Type B pancreatic cell (in vitro differentiated cells): ENCODE results near the gene HTRA1. TPM values are rescaled to one million over a fixed set of nuclear protein-coding genes. Genes with fewer than 3 reads are reported as not detected.

Experiments used
- DNase-seq: peaks from one replicate; pipeline ENCODE4 v3.0.0; 2021; ENCODE audit warnings: mixed read lengths; ENCODE audit not compliant: unreplicated experiment; ENCODE audit errors: extremely low spot score
- H3K27ac Mint-ChIP-seq: 2 replicates; pipeline ENCODE4 v1.8.0; 2021; ENCODE audit warnings: mild to moderate bottlenecking, mixed read lengths
- H3K27me3 Mint-ChIP-seq: 2 replicates; pipeline ENCODE4 v1.8.0; 2021; ENCODE audit warnings: mixed read lengths
- H3K36me3 Mint-ChIP-seq: 2 replicates; pipeline ENCODE4 v1.8.0; 2021; ENCODE audit warnings: mixed read lengths
- H3K4me1 Mint-ChIP-seq: one replicate; pipeline ENCODE4 v1.8.0; 2021; ENCODE audit warnings: mixed read lengths; ENCODE audit not compliant: unreplicated experiment
- H3K4me3 Mint-ChIP-seq: 2 replicates; pipeline ENCODE4 v1.8.0; 2021; ENCODE audit warnings: mild to moderate bottlenecking, mixed read lengths
- H3K9me3 Mint-ChIP-seq: 2 replicates; pipeline ENCODE4 v1.8.0; 2021; ENCODE audit warnings: mixed read lengths
- CTCF ChIP-seq: fragments of 200-600 bp; sonication (generic); conservative IDR thresholded peaks from 2 replicates; pipeline ENCODE4 v1.5.0; 2021; ENCODE audit warnings: antibody characterized with exemption, mild to moderate bottlenecking
- total RNA-seq: library from RNA; stranded (reverse); gene quantifications from 2 replicates; pipeline ENCODE4 v1.2.1, GENCODE V29; 2021; ENCODE audit warnings: low replicate concordance

The HTRA1 gene
- total RNA-seq, 1 donor from 2014 or later = 32.6 TPM

GRCh38 chr10:122464250-122464510 is 2.8 kb downstream of the HTRA1 start:
- H3K27ac Mint-ChIP-seq = no peak overlapping the region
- H3K4me3 Mint-ChIP-seq = no peak overlapping the region
- no peaks in the 10 kb centered on the region for H3K9me3 Mint-ChIP-seq
- no peak for DNase-seq
- peaks cover 5% of the 10 kb centered on the region for H3K4me1 Mint-ChIP-seq
- TF ChIP-seq CTCF = no peak
- peaks cover 82% of the 10 kb centered on the region for H3K27me3 Mint-ChIP-seq
- H3K36me3 Mint-ChIP-seq = no peaks in the 10 kb centered on the region

GRCh38 chr10:122464586-122464985 is 3.2 kb downstream of the HTRA1 start:
- peaks cover 80% of the 10 kb centered on the region for H3K27me3 Mint-ChIP-seq
- no peak overlapping the region for H3K27ac Mint-ChIP-seq
- no peaks in the 10 kb centered on the region for H3K36me3 Mint-ChIP-seq
- no peaks in the 10 kb centered on the region for H3K9me3 Mint-ChIP-seq
- H3K4me1 Mint-ChIP-seq = peaks cover 5% of the 10 kb centered on the region
- no peak overlapping the region for H3K4me3 Mint-ChIP-seq
- no peak for DNase-seq
- TF ChIP-seq CTCF = no peak

- no peak overlapping the region for H3K4me3 Mint-ChIP-seq
- peaks cover 78% of the 10 kb centered on the region for H3K27me3 Mint-ChIP-seq
- H3K4me1 Mint-ChIP-seq = peaks cover 5% of the 10 kb centered on the region
These were observed 4.2 kb downstream of the HTRA1 start for GRCh38 chr10:122465401-122466040.

GRCh38 chr10:122466951-122467381 is 5.6 kb downstream of the HTRA1 start:
- Mint-ChIP-seq H3K27ac (no peak overlapping the region), H3K9me3 (no peaks in the 10 kb centered on the region), H3K4me3 (no peak overlapping the region), H3K27me3 (peaks cover 74% of the 10 kb centered on the region), H3K4me1 (peaks cover 5% of the 10 kb centered on the region), H3K36me3 (no peaks in the 10 kb centered on the region)
- no peak for TF ChIP-seq CTCF
- DNase-seq = no peak

More at GRCh38 chr10:122465401-122466040, 4.2 kb downstream of the HTRA1 start:
- Mint-ChIP-seq H3K36me3 (no peaks in the 10 kb centered on the region), H3K9me3 (no peaks in the 10 kb centered on the region), H3K27ac (no peak overlapping the region)
- TF ChIP-seq CTCF = no peak
- DNase-seq = no peak

GRCh38 chr10:122467701-122468100 is 6.3 kb downstream of the HTRA1 start:
- Mint-ChIP-seq H3K27me3 (peaks cover 69% of the 10 kb centered on the region), H3K4me1 (peaks cover 5% of the 10 kb centered on the region), H3K9me3 (no peaks in the 10 kb centered on the region), H3K4me3 (no peak overlapping the region), H3K27ac (no peak overlapping the region), H3K36me3 (no peaks in the 10 kb centered on the region)
- DNase-seq = no peak
- TF ChIP-seq CTCF = no peak
